Renal cortex interstitium (tissue), 11 donors: ENCODE measurements around the gene TEX10. TPM values are rescaled to one million over a fixed set of nuclear protein-coding genes. Genes with fewer than 3 reads are reported as not detected.

ENCODE experiments used
- DNase-seq, 11 donors: peaks; one replicate each; pipeline ENCODE4 v3.0.0-alpha.2; 2013; ENCODE audit warnings: low read depth in 9 of 11, low spot score in 4 of 11; ENCODE audit errors: extremely low read depth in 1 of 11
- polyA plus RNA-seq, 3 donors: library from polyadenylated mRNA; unstranded; fragments of 120-200 nt; gene quantifications; one replicate each; pipeline ENCODE4 v1.2.1, GENCODE V29; 2013; ENCODE audit not compliant: insufficient read length in 3 of 3

The TEX10 gene
- polyA plus RNA-seq, 3 donors = 40.3 to 45.2 (median 43.6) TPM

DNA sequence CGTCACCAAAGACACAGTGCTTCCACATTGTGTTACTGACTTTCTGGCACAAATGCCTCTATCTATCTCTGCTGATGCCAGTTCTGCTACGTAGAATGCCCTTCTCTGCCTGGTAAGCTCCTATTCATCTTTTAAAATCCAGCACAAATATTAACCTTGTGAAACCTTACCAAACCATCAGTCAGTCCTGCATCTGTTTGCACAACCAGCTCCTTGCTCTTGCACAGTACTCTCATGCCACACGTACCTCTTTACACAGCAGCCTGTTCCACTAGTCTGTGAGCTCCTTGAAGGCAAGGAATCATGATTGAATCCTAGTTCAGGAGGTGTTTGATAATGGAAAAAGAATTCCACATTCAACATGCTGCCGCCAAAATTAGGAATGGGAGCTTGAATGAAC is 56.3 kb downstream of the TEX10 start:
- DNase-seq = no peak

GRCh38 chr9:100295240-100295639 is 57.5 kb downstream of the TEX10 start:
- DNase-seq = no peak

GRCh38 chr9:100294806-100295205 is 57.9 kb downstream of the TEX10 start:
- no peak for DNase-seq

DNA sequence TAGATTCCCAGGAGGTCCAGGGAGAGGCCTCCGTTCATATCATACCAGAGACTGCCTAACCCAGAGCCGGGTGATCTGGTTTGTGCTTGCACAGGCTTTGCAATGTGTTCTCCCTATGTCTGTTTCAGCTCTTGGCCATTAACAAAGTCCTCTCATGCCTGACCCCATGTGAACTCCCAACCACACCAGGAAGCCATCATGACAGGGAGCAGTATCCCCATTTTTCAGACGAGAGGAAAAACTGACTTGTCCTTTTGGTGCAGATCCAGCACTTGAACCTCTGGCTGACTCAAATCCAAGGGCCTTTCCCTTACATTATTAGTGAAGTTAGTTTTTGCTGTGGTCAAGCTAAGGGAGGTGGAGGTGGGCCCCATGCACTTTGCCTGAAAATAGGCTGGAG is 58.4 kb downstream of the TEX10 start:
- DNase-seq = no peak

DNA sequence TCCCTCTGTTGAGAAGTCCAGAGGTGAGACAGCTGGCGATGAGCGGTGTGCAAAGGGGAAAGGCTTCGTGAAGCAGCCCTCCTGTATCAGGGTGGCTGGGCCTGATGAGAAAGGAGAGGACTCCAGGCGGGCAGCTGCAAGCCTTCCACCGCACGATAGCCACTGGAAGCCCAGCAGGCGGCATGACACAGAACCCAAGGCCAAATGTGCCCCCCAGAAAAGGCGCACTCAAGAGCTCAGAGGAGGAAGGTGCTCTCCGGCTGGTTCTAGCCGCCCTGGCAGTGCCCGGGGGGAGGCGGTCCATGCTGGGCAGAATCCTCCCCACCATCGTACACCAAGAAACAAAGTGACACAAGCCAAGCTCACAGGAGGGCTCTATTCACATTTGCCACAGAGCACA is 60.3 kb downstream of the TEX10 start:
- DNase-seq = no peak

DNA sequence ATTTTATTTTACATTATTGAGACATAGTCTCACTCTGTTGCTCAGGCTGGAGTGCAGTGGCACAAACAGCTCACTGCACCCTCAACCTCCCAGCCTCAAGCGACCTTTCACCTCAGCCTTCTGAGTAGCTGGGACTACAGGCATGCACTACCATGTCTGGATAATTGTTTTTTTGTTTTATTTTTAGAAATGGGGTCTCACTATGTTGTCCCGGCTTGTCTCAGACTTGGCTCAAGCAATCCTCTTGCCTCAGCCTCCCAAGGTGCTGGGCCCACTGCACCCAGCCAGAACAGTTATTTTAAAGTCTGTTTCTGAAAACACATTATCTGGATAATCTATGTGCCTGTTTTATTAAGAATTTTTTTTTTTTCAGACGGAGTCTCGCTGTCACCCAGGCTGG is 62.0 kb downstream of the TEX10 start:
- DNase-seq = no peak

DNA sequence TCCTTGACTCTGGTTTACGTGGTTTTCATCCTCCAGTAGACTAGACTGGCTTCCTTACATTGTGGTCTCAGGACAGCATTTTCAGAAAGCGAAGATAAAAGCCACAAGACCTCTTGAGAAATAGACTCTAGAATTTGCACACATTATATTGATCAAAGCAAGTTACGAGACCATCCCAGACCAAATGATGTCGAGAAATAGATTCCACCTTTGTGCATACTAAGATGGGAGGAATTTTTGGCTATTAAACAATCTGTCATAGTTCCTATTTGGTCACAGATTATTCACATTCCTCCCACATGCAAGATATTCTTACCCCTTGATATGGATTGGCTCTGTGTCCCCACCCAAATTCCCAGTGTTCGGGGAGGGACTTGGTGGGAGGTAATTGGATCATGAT is 65.6 kb downstream of the TEX10 start:
- DNase-seq = no peak

GRCh38 chr9:100286257-100286656 is 66.5 kb downstream of the TEX10 start:
- DNase-seq = no peak

DNA sequence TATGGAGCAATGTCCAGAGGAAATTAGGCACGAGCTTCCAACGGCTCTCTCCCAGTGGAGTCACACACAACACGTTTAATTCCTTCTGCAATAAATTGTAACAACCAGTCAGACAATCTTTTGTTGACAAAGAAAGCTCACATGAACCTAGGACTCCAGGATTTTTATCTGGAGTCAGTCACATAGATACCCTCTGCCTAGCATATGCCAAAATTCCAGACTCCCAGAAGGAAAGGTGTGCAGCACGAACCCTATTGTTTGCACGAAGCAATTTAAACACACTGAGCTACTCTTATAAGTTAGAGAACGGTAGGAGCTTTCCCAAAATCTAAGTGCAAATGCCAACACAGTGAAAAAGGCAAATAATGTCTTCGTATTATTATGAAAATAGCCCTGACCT is 67.1 kb downstream of the TEX10 start:
- no peak for DNase-seq

DNA sequence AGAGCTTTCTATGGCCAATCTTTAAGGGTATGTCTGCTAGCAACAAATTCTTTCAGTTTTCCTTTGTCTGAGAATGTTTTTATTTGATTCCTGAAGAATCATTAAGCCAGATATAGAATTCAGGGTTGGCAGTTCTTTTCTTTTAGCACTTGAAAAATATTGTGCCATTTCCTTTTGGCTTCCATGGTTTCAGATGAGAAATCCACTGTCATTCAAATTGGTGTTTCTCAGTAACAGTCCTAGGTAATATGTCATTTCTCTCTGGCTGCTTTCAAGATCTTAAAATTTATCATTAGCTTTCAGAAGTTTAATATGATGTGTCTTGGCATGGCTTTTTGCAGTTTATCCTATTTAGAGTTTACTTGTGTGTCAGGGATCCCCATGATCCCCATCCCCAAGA is 67.7 kb downstream of the TEX10 start:
- no peak for DNase-seq

DNA sequence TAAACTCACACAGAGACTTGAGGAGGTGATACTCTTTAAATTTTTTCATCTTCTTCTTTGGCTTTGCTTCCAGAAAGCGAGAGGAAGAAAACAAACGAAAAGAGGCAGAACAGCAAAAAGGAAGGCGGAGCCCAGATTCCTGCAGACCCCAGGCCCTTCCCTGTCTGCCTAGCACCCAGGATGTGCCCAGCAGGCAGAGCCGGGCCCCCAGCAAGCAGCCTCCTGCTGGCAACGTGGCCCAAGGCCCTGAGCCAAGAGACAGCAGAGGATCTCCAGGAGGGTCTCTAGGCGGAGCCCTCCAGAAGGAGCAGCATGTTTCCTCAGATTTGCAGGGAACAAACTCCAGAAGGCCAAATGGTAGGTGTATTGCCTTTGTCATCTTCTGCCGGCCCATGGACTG is 68.5 kb downstream of the TEX10 start:
- no peak for DNase-seq

- DNase-seq = peak in 1 of 11 donors; percentile 7
These were observed 70.4 kb downstream of the TEX10 start for GRCh38 chr9:100282388-100282719.

GRCh38 chr9:100281676-100282387 is 70.9 kb downstream of the TEX10 start:
- DNase-seq = no peak

GRCh38 chr9:100281066-100281465 is 71.7 kb downstream of the TEX10 start:
- DNase-seq = no peak

- no peak for DNase-seq
These were observed 75.4 kb downstream of the TEX10 start for GRCh38 chr9:100277166-100277979.

GRCh38 chr9:100269656-100270055 is 83.1 kb downstream of the TEX10 start:
- DNase-seq = no peak

- DNase-seq = no peak
These were observed 84.5 kb downstream of the TEX10 start for GRCh38 chr9:100268271-100268670.

- DNase-seq = no peak
These were observed 85.5 kb downstream of the TEX10 start for GRCh38 chr9:100267211-100267610.
